ENCODE measurements around the gene KLHL29. TPM values are rescaled to one million over a fixed set of nuclear protein-coding genes. Genes with fewer than 3 reads are reported as not detected.

Gene KLHL29
- total RNA-seq, 2 experiments from 2014 or later: 4.1 to 4.4 TPM

DNA sequence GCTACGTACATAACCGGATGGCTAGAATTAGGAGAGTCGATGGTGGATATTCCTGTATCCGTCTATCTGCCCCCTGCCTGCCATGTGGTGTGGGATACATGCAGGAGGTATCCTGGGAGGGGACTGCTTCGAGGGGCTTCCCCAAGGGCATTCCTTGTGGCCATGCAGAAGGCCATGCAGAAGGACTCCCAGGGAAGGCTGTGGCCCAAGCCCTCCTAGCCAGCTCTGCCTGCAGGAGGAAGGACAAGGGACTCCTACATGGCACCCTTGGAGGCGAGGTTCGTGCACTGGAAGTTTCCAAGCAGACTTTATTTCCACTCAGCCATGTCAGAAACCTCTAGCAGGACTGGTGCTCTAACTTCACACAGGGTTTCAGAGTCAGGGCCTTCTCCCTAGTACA is 136.1 kb downstream of the KLHL29 start:
- Mint-ChIP-seq H3K36me3 (ENCODE audit: low read depth) (no peaks in the 10 kb centered on the region), H3K4me1 (ENCODE audit: low read depth) (peaks cover 4% of the 10 kb centered on the region), H3K27me3 (ENCODE audit: low read depth) (peaks cover 11% of the 10 kb centered on the region), H3K4me3 (no peak overlapping the region), H3K9me3 (ENCODE audit: insufficient read depth) (no peaks in the 10 kb centered on the region), H3K27ac (no peak overlapping the region)
- ATAC-seq: no peak
- POLR2A ChIA-PET: no interaction called here
- DNase-seq: no peak
- CTCF ChIA-PET: no interaction called here

DNA sequence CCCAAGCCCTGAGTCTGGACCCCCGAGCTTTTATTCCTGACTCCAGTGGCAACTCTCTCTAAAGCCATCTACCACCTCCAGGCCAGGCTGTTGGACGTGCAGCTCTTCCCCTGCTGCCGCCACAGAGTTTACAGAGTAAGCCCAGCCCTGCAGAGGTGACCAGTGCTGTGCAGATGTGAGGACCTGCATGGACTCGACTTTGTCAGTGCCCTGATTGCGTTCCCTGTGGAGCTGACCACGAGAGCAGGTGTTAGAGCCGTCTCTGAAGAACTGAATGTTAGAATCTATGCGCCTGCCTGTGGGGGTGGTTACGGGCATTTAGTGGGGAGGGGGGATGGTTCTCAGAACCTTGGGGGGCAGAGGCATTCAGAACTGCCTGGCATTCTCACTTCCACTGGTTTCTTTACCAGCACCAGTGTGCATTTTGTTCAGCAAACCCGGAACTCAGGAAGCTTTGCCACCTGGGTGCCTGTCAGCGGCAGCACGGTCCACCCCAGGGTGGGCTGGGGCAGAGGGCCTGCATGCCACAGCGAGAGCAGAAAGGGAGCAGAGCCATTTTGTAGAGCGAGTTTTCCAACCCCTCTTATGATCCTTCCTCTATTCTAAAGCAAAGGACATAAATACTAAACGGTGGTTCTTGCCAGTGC is 137.9 kb downstream of the KLHL29 start:
- peaks cover 6% of the 10 kb centered on the region for H3K27me3 Mint-ChIP-seq (ENCODE audit: low read depth)
- no peaks in the 10 kb centered on the region for H3K9me3 Mint-ChIP-seq (ENCODE audit: insufficient read depth)
- H3K36me3 Mint-ChIP-seq (ENCODE audit: low read depth): no peaks in the 10 kb centered on the region
- H3K27ac Mint-ChIP-seq: no peak overlapping the region
- POLR2A ChIA-PET: interaction anchor here (1.1 kb wide), 1 partner anchor 9 kb away, joined by 3 read pairs; no protein-coding TSS in a partner anchor
- ATAC-seq: no peak
- no peak overlapping the region for H3K4me3 Mint-ChIP-seq
- H3K4me1 Mint-ChIP-seq (ENCODE audit: low read depth): peaks cover 7% of the 10 kb centered on the region
- no peak for DNase-seq
- CTCF ChIA-PET: interaction anchor here (1.5 kb wide), 1 partner anchor 10 kb away, joined by 4 read pairs; no protein-coding TSS in a partner anchor

DNA sequence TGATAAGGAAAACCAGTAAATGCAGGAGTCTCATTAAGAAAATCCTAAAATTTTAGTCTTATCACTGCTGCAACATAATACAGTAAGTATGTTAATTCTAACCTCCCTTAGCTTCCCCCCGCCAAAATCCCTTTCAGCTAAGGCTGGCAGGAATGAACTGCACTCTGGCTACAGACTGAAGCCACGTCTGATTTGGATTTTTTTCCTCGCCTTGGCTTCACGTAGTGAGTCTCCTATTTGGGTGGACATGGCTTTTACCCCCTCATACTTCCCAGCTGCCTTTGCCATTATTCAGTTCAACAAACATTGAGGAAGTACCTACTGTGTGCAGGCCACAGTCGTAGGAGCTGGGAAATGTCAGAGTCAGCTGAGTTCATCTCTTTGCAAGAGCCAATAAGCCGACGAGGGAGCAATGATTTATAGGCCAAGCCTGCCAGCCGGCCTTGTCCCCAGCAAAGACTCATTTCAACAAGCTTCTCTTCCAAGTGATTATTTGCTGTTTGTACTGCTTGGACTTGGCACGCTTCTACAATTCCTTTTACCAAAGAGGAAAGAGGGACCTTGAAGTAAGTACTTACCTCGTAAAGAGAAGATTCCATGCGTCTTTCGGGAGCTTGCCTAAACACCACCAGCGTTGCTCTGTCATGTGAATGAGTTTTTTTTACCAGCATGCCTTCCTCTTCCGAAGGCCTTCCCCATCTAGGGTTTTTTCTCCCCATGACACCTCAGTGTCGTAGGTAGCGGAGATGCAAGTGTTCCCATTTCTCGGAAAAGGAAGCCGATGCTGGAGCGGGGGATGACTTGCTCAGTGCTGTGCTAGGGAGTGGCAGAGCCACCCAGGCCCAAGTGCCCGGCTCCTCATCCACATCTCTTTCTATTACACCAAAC is 138.6 kb downstream of the KLHL29 start:
- Mint-ChIP-seq H3K9me3 (ENCODE audit: insufficient read depth) (no peaks in the 10 kb centered on the region), H3K27ac (no peak overlapping the region), H3K36me3 (ENCODE audit: low read depth) (no peaks in the 10 kb centered on the region), H3K27me3 (ENCODE audit: low read depth) (peaks cover 6% of the 10 kb centered on the region), H3K4me1 (ENCODE audit: low read depth) (peaks cover 7% of the 10 kb centered on the region), H3K4me3 (no peak overlapping the region)
- ATAC-seq (no peak), DNase-seq (no peak)
- ChIA-PET CTCF (interaction anchor here (1.5 kb wide), 1 partner anchor 9 kb away, joined by 4 read pairs; no protein-coding TSS in a partner anchor), POLR2A (interaction anchor here (1.1 kb wide), 1 partner anchor 9 kb away, joined by 3 read pairs; no protein-coding TSS in a partner anchor)

DNA sequence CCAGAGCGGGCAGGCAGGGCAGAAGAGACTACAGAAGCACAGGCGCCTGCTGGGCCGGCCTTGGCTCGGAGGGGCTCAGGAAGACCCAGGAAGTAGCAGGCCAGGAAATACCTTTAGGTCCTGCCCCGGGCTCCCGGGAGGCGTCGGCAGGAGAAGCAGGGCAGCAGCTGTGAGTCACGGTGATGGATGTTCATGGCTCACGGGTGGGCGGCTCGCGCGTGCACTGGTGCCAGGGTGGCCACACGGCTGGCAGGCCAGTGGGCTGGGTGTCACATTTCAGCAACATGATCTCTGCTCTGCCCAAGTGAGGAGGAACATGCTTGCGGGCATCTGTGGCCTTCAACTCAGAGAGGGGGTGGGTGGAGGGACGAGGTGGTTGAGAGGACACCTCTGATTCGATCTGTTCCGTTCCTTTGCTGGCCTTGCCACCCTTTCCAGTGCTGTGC is 139.3 kb downstream of the KLHL29 start:
- no peaks in the 10 kb centered on the region for H3K9me3 Mint-ChIP-seq (ENCODE audit: insufficient read depth)
- peaks cover 7% of the 10 kb centered on the region for H3K4me1 Mint-ChIP-seq (ENCODE audit: low read depth)
- no peaks in the 10 kb centered on the region for H3K36me3 Mint-ChIP-seq (ENCODE audit: low read depth)
- POLR2A ChIA-PET: no interaction called here
- DNase-seq: no peak
- CTCF ChIA-PET: no interaction called here
- no peak for ATAC-seq
- H3K27ac Mint-ChIP-seq: no peak overlapping the region
- H3K4me3 Mint-ChIP-seq: no peak overlapping the region
- peaks cover 6% of the 10 kb centered on the region for H3K27me3 Mint-ChIP-seq (ENCODE audit: low read depth)

DNA sequence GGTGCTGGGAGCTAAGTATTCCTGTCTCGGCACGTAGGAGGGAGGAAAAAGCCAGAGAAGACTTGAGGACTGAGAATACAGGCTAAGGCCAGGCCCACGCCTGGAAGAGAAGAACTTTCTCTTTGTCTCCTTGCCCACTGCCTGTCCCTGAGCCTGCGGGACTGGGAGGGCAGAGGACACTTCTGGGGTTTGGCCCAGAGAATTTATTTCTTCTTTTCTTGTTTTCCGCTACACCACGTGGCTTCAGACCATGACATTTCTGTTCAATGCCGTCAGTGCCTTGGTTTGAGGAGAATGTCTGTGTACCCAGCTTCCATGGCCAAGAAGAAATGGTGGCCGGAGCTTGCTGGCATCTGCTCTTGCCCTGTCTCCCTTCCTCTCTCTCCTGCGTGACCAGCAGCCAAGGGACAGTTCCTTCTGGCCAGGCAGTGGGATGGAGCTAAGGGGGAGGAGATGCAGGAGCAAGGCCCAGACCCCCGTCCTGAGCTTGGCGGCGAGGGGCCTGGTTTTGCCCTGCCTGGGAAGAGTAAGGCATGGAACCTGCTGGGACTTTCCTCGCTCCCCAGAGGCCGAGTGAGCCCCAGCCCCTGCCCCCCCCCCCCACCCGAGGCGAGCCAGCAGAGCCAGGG is 140.3 kb downstream of the KLHL29 start:
- ATAC-seq: no peak
- Mint-ChIP-seq H3K4me3 (no peak overlapping the region), H3K27me3 (ENCODE audit: low read depth) (peaks cover 4% of the 10 kb centered on the region), H3K36me3 (ENCODE audit: low read depth) (no peaks in the 10 kb centered on the region), H3K4me1 (ENCODE audit: low read depth) (peaks cover 7% of the 10 kb centered on the region), H3K9me3 (ENCODE audit: insufficient read depth) (no peaks in the 10 kb centered on the region), H3K27ac (no peak overlapping the region)
- CTCF ChIA-PET: no interaction called here
- POLR2A ChIA-PET: no interaction called here
- no peak for DNase-seq

DNA sequence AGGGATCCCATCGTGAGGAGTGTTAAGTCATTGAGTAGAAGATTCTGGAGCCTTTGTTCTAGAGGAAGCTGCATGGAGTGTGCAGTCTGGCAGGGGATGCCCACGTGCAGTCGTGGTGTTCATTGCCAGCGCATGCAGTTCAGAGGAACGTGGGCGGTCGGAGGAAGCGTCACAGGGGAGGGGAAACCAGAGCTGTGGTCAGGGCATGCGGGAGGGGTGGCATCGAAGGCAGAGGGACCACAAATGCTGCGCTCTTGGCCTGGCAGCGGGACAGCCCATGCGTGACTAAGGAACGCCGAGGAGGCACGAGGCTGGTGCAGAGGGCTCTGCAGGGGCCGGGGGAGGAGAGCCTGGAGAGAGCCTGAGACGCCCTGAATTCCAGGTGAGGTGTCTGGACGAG is 141.1 kb downstream of the KLHL29 start:
- Mint-ChIP-seq H3K27ac (no peak overlapping the region), H3K36me3 (ENCODE audit: low read depth) (no peaks in the 10 kb centered on the region), H3K4me3 (no peak overlapping the region), H3K27me3 (ENCODE audit: low read depth) (peaks cover 4% of the 10 kb centered on the region), H3K4me1 (ENCODE audit: low read depth) (peaks cover 12% of the 10 kb centered on the region), H3K9me3 (ENCODE audit: insufficient read depth) (no peaks in the 10 kb centered on the region)
- no peak for ATAC-seq
- DNase-seq: no peak
- CTCF ChIA-PET: no interaction called here
- POLR2A ChIA-PET: no interaction called here

DNA sequence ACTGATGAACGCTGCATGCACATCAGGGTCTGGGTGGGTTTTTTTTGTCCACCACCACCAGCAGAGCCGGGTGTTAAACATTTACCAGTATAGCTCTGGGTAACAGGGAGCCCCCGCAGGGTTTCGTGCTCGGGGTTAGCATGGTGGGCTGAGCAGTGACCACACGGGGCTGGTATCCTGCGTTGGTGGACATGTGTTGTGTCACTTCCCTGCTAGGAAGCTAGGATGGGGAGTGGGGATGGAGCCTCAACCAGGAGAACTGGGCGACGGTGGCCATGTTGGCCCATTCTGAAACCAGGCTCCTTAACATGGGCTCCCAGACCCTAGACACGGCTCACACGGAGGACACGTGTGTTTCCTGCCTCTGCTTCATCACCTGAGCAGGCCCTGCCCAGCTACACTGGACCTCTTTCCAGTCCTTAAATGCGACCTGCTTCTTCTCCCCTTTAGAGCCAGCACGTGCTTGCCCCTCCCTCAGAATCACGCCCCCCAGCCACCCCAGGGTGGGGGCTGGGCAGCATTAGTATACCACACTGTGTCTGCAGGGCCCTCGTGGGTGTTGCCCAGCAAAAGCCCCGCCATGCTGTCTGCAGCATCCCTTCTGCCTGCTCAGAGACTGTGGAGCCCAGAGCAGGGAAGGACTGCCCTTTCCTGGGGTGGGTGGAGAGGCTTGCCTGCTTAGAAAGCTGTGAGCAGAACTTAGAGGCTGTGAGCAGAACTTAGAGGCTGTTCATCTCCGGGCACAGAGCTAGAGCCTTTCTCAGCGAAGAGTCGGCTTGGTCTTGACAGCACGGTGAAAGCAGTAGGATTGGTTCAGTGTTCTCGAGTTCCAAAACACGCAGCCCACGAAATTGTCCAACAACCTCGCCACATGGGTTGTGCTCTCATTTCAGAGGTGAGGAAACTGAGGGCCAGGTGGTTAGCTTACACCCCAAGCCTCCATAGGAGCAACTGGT is 142.1 kb downstream of the KLHL29 start:
- ChIA-PET CTCF (no interaction called here), POLR2A (no interaction called here)
- ATAC-seq (no peak), DNase-seq (no peak)
- Mint-ChIP-seq H3K4me3 (no peak overlapping the region), H3K36me3 (ENCODE audit: low read depth) (no peaks in the 10 kb centered on the region), H3K4me1 (ENCODE audit: low read depth) (peaks cover 22% of the 10 kb centered on the region), H3K27me3 (ENCODE audit: low read depth) (peaks cover 2% of the 10 kb centered on the region), H3K9me3 (ENCODE audit: insufficient read depth) (no peaks in the 10 kb centered on the region), H3K27ac (no peak overlapping the region)

DNA sequence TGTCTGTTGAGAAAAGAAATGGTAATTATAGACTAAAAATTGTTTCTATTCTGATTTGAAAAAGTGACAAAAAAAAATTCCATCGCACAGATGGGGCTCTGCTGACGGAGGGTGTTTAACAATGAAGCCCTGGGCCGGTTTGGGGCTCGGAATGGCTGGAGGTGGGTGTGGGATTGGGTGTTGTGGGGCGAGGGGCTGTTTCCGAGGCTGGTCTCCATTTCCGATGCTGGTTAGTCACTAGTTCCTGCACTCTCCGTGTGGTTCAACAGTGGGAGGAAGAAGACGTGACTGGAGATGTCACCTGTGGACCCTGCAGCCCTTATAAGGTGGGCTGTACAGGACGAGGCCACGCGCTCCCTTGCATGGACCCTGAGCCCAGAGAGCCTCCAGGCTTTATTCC is 143.2 kb downstream of the KLHL29 start:
- H3K9me3 Mint-ChIP-seq (ENCODE audit: insufficient read depth): no peaks in the 10 kb centered on the region
- ATAC-seq (no peak), DNase-seq (no peak)
- peaks cover 2% of the 10 kb centered on the region for H3K27me3 Mint-ChIP-seq (ENCODE audit: low read depth)
- no peaks in the 10 kb centered on the region for H3K36me3 Mint-ChIP-seq (ENCODE audit: low read depth)
- CTCF ChIA-PET: no interaction called here
- H3K27ac Mint-ChIP-seq: no peak overlapping the region
- no peak overlapping the region for H3K4me3 Mint-ChIP-seq
- POLR2A ChIA-PET: no interaction called here
- peaks cover 32% of the 10 kb centered on the region for H3K4me1 Mint-ChIP-seq (ENCODE audit: low read depth)

DNA sequence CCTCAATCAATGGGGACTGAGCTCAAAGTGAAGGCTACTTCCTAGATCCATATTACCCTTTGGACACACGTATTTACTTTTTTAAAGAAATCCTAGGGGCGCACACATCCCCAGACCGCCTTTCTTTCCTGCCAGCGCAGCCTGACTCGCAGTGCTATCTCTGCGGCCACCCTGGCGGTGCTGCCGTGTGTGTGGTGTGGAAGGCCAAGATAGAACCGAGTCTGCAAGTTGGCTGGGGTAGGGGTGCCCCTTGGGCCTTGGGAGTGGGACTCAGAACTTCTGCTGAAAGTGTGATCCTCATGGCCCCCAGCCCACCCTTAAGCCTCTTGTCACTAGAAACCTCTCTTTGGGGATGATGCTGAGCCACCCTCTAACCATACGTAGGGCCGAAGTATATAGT is 143.7 kb downstream of the KLHL29 start:
- ChIA-PET CTCF (no interaction called here), POLR2A (interaction anchor here (0.6 kb wide), 2 partner anchors 19 to 199 kb away, joined by 3 to 4 read pairs; no protein-coding TSS in a partner anchor)
- ATAC-seq (no peak), DNase-seq (no peak)
- no peaks in the 10 kb centered on the region for H3K9me3 Mint-ChIP-seq (ENCODE audit: insufficient read depth)
- peaks cover 37% of the 10 kb centered on the region for H3K4me1 Mint-ChIP-seq (ENCODE audit: low read depth)
- peaks cover 2% of the 10 kb centered on the region for H3K27me3 Mint-ChIP-seq (ENCODE audit: low read depth)
- no peak overlapping the region for H3K27ac Mint-ChIP-seq
- no peak overlapping the region for H3K4me3 Mint-ChIP-seq
- H3K36me3 Mint-ChIP-seq (ENCODE audit: low read depth): no peaks in the 10 kb centered on the region

DNA sequence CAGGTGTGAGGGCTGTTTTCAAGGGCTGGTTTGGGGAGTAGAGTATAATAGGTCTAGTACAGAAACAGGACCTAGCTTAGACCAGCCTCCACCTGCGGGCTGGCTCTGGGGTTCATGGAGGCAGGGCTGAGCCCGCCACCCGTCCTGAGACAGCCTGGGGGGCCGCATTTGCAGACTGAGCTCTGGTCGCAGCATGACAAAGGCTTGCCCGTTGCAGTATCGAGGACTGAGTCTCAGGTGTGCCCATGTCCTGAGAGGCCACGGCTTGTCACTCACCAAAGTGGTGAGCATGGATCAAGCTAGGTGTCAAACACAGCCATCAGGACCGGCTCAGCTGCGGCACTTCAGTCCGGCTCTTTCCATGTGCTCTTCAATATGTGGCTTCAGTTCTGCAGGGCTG is 144.7 kb downstream of the KLHL29 start:
- DNase-seq (no peak), ATAC-seq (no peak)
- peaks cover 46% of the 10 kb centered on the region for H3K4me1 Mint-ChIP-seq (ENCODE audit: low read depth)
- no peaks in the 10 kb centered on the region for H3K9me3 Mint-ChIP-seq (ENCODE audit: insufficient read depth)
- no peaks in the 10 kb centered on the region for H3K36me3 Mint-ChIP-seq (ENCODE audit: low read depth)
- no peak overlapping the region for H3K4me3 Mint-ChIP-seq
- no peak overlapping the region for H3K27ac Mint-ChIP-seq
- ChIA-PET CTCF (no interaction called here), POLR2A (interaction anchor here (0.6 kb wide), 1 partner anchor 200 kb away, joined by 3 read pairs; no protein-coding TSS in a partner anchor)
- no peaks in the 10 kb centered on the region for H3K27me3 Mint-ChIP-seq (ENCODE audit: low read depth)

DNA sequence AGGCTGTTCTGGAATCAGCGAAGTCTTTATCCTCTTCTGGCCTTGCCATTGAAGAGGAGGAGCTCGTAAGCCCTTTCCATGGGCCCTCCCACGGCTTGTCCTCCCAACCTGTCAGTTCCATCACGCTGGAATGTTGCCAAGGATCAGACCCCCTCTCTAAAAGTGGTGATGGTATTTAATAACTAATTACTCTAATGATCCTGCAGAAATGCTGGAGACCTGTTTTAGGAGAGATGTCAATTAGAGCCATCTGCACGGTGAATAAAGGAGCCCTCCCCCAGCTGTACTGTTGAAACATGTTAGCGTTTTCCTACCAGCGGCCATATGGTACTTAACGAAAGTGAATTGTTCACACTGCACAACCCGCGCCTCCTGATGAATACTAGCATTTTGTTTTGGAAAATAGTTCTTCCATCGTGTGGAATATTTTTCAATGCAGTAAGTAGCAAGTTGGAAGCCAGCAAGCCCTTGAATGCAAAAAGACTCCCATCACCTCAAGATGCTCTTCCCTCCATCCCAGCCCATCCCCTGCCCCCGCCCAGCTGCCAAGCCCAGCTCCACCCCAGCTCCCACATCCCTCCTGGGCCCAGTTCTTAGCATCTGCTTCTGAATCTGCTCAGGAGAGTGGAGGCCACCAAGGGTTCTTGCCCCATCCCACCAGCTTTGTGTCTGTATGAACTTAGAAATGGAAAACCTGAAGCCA is 145.4 kb downstream of the KLHL29 start:
- Mint-ChIP-seq H3K27me3 (ENCODE audit: low read depth) (no peaks in the 10 kb centered on the region), H3K4me1 (ENCODE audit: low read depth) (peaks cover 53% of the 10 kb centered on the region), H3K36me3 (ENCODE audit: low read depth) (no peaks in the 10 kb centered on the region), H3K27ac (no peak overlapping the region), H3K4me3 (no peak overlapping the region), H3K9me3 (ENCODE audit: insufficient read depth) (no peaks in the 10 kb centered on the region)
- ChIA-PET CTCF (no interaction called here), POLR2A (no interaction called here)
- no peak for ATAC-seq
- DNase-seq: no peak
